ENCODE results near the gene ERP44.

DNA sequence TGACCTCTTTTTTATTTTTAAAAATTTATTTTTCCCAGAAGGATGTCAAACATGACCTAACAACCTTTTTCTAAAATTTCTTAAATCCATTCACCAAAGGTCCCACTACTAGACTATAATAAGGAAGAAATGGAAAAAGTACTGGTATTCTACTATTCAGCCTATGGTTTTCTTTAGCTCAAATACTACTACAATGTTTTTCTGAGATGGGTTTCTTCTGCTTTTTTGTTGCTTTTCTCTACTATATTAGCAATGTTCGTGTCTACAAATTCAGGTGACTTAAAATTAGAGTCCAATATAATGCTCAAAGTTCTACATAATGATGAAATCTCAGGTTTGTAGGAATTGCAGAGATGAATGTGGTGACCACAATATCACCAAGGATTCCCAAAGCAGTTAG, 7.9 kb downstream of the ERP44 start:
- TF ChIP-seq POLR2A (IDR thresholded peaks at IDR 0.05; ENCODE audit: low read depth, low read length) (no peak), TAF1 (IDR thresholded peaks at IDR 0.05; ENCODE audit: borderline replicate concordance, low read depth, low read length) (no peak)
